Common myeloid progenitor, CD34-positive (primary cell): Measurements from ENCODE around the gene PAX8.

Experiments
- CTCF ChIA-PET: fragments of 350-600 bp; sonication (Branson Sonifier 250); formaldehyde crosslinking; loops from one replicate; lab custom pipeline; 2021; ENCODE audit warnings: antibody characterized with exemption; lab: Charles Lee
- POLR2A ChIA-PET: fragments of 350-600 bp; sonication (Branson Sonifier 250); formaldehyde crosslinking; loops from one replicate; lab custom pipeline; 2021; ENCODE audit warnings: antibody characterized with exemption; lab: Charles Lee
- DNase-seq, 3 donors: peaks; one replicate each; pipeline versions ENCODE4 v3.0.0 to v3.0.0-alpha.2; 2013
- H3K27ac ChIP-seq, 2 experiments: 1 replicate in 1 of 2; 2 replicates in 1 of 2; pipeline ENCODE4 v1.7.0; 2013; ENCODE audit warnings: inconsistent platforms in 2 of 2, low read length in 2 of 2, mild to moderate bottlenecking in 2 of 2, low read depth in 1 of 2, moderate library complexity in 1 of 2; ENCODE audit not compliant: severe bottlenecking in 2 of 2, insufficient read depth in 1 of 2, poor library complexity in 1 of 2
- H3K27me3 ChIP-seq, 5 experiments: replicated peaks in 2 of 5; 1 replicate in 3 of 5; 2 replicates in 2 of 5; pipeline versions ENCODE4 v1.6.1 to v1.7.0; 2013; ENCODE audit warnings: low read length in 4 of 5, mild to moderate bottlenecking in 2 of 5, moderate library complexity in 2 of 5, inconsistent platforms in 1 of 5; ENCODE audit not compliant: insufficient read depth in 5 of 5, control insufficient read depth in 4 of 5
- H3K36me3 ChIP-seq, 4 experiments: 1 replicate in 2 of 4; 2 replicates in 2 of 4; pipeline versions ENCODE4 v1.6.1 to v1.7.0; 2013; ENCODE audit warnings: low read length in 3 of 4, control low read depth in 1 of 4, mild to moderate bottlenecking in 1 of 4; ENCODE audit not compliant: control insufficient read depth in 4 of 4, insufficient read depth in 4 of 4
- H3K4me1 ChIP-seq, 4 experiments: 1 replicate in 3 of 4; 2 replicates in 1 of 4; pipeline versions ENCODE4 v1.6.1 to v1.7.1; 2013; ENCODE audit warnings: low read length in 3 of 4, mild to moderate bottlenecking in 3 of 4, control low read depth in 1 of 4, inconsistent platforms in 1 of 4, moderate library complexity in 1 of 4; ENCODE audit not compliant: control insufficient read depth in 4 of 4, insufficient read depth in 4 of 4; ENCODE audit errors: control extremely low read depth in 1 of 4
- H3K4me3 ChIP-seq, 7 experiments: 1 replicate in 4 of 7; 2 replicates in 3 of 7; pipeline versions ENCODE4 v1.5.1 to v1.7.0; 2013; ENCODE audit warnings: mild to moderate bottlenecking in 7 of 7, low read length in 6 of 7, moderate library complexity in 6 of 7, inconsistent platforms in 2 of 7, low read depth in 2 of 7, control low read depth in 1 of 7; ENCODE audit not compliant: insufficient read depth in 4 of 7, control insufficient read depth in 1 of 7; ENCODE audit errors: extremely low read depth in 1 of 7
- H3K9me3 ChIP-seq, 5 experiments: 1 replicate in 4 of 5; 2 replicates in 1 of 5; pipeline versions ENCODE4 v1.6.1 to v1.7.1; 2013; ENCODE audit warnings: low read length in 4 of 5, mild to moderate bottlenecking in 2 of 5, inconsistent platforms in 1 of 5, low read depth in 1 of 5, moderate library complexity in 1 of 5; ENCODE audit not compliant: control insufficient read depth in 4 of 5, insufficient read depth in 2 of 5; ENCODE audit errors: control extremely low read depth in 1 of 5
- WGBS: methylation state at CpG from one replicate; pipeline ENCODE4 v1.1.5; 2013; ENCODE audit not compliant: insufficient coverage; 5-methylcytosine and 5-hydroxymethylcytosine counted together

PAX8 gene

DNA sequence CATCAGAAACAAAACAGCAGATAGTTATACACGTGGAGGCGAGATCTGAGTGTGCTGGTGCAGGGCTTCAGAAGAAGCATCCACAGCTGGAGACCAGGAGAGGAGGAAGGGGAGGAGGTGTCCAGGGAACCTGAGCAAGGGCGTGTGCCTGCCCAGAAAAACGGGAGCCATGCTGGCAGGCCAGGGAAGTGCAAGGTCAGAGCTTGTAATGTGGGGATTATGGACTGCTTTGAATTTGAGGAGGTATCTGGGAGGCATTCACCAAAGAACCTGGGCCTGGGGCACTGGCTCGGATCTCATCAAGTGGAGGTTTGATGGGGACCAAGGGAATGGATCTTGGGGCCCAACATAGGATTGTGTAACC is 92.3 kb downstream of the PAX8 start:
- peaks cover 14 to 74% (median 46%) of the 10 kb centered on the region in 4 experiments for H3K36me3 ChIP-seq
- 98% methylated on average over 5 of the region's 5 CpGs for WGBS
- ChIA-PET CTCF (interaction anchor here (1.6 to 1.9 kb wide), 3 partner anchors 12 to 52 kb away, joined by 3 to 7 read pairs (median 5); no protein-coding TSS in a partner anchor), POLR2A (no interaction called here)
- no peaks in the 10 kb centered on the region for H3K9me3 ChIP-seq
- no peak overlapping the region for H3K27ac ChIP-seq
- no peak for DNase-seq
- H3K27me3 ChIP-seq, result no peaks in the 10 kb centered on the region
- H3K4me3 ChIP-seq, result no peak overlapping the region
- H3K4me1 ChIP-seq, result peaks cover 0 to 7% (median 7%) of the 10 kb centered on the region in 4 experiments

DNA sequence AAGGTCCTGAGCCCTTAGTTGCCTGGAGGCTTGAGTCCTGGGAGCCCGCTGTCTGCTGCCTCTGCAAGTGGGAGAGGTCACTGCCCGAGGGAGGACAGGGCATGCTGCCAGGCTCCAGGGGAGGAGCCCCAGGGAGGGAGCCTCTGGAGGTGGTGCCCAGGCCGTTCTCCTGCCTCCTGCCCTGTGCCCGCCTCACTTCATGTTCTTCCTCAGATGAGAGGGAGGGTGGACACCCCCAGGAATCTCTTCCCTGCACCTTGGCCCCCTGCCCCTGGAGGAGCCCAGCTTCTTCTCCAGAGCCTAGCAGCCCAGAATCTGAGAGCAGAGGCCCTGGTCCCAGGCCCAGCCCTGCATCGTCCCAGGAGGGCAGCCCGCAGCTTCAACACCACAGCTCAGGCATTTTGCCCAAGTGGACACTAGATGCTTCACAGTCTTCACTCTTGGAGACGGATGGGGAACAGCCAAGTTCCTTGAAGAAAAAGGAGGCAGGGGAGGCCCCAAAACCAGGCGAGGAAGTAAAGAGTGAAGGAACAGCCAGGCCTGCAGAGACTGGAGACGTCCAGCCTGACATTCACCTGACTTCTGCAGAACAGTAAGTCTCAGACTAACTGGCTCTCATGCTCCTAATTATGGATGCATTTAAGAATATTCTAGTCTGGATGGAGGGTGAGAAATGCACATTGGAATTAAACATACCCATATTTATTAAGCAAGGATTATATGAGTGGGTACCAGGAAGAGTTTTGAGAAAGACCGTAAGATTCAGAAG is 92.9 kb downstream of the PAX8 start:
- ChIA-PET CTCF (interaction anchor here (1.6 to 1.9 kb wide), 3 partner anchors 11 to 51 kb away, joined by 3 to 7 read pairs (median 5); no protein-coding TSS in a partner anchor), POLR2A (no interaction called here)
- Histone ChIP-seq H3K27ac (no peak overlapping the region), H3K36me3 (peaks cover 14 to 71% (median 43%) of the 10 kb centered on the region in 4 experiments), H3K27me3 (no peaks in the 10 kb centered on the region), H3K4me1 (peaks cover 0 to 13% (median 12%) of the 10 kb centered on the region in 4 experiments), H3K4me3 (no peak overlapping the region), H3K9me3 (no peaks in the 10 kb centered on the region)
- DNase-seq, result no peak
- 89% methylated on average over 9 of the region's 10 CpGs for WGBS

DNA sequence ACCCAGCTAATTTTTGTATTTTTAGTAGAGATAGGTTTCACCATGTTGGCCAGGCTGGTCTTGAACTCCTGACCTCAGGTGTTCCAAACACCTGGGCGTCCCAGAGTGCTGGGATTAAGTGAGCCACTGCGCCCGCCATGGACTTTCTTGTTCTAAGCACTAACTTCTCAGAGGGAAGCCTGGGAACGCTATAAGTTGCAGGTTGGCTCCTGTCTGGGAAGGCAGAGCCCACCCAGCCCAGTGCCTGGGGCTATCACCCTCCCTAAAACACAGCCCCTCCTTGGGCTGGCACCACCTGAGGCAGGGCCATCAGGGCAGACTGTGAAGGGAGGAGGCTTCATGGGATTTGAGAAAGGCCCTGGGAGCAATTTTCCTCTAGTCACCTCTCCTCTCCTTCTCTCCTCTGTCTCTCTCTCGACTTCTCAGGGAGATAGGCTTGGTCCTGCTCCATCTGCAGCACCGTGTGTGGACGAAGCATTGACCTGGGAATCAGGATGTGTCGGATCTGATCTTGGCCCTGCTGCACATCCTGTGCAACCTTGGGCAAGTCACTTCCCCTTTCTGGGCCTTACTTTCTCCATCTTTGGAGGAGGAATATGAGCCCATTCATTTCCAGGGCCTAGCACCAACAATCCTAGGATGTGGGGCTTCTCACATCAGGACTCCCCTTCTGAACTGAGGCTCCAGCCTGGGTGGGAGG is 94.0 kb downstream of the PAX8 start:
- peaks cover 0 to 25% (median 24%) of the 10 kb centered on the region in 4 experiments for H3K4me1 ChIP-seq
- no peaks in the 10 kb centered on the region for H3K9me3 ChIP-seq
- no peaks in the 10 kb centered on the region for H3K27me3 ChIP-seq
- no peak for DNase-seq
- peaks cover 14 to 73% (median 44%) of the 10 kb centered on the region in 4 experiments for H3K36me3 ChIP-seq
- WGBS, result 96% methylated on average over 5 of the region's 8 CpGs
- no peak overlapping the region for H3K4me3 ChIP-seq
- ChIA-PET POLR2A (no interaction called here), CTCF (interaction anchor here (0.6 to 7.3 kb wide), 5 partner anchors 10 to 50 kb away, joined by 3 to 66 read pairs (median 5); partner anchors contain the start of gene PSD4)
- no peak overlapping the region for H3K27ac ChIP-seq

DNA sequence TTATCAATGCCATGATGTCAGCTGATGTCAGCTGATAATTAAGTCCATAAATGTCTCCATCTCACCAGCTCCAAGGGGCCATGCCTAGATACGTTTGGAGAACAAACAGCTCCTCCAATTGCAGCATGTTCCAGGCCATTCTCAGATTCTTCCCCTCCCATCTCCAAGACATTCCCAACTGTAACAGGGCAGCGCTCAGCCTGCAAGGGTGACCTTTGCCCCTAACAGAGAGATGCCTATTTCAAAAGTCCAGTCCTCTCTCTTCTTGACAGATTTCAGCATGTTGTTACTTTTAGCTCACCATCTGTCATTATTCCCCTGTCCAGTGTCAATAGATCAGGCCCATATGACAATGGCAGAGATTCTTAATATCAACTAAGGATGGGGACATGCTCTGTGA is 95.0 kb downstream of the PAX8 start:
- WGBS, result 94% methylated on average over 2 of the region's 2 CpGs
- Histone ChIP-seq H3K4me1 (peaks cover 0 to 34% (median 32%) of the 10 kb centered on the region in 4 experiments), H3K4me3 (no peak overlapping the region), H3K27me3 (no peaks in the 10 kb centered on the region), H3K27ac (no peak overlapping the region), H3K36me3 (peaks cover 14 to 78% (median 44%) of the 10 kb centered on the region in 4 experiments), H3K9me3 (no peaks in the 10 kb centered on the region)
- ChIA-PET POLR2A (no interaction called here), CTCF (interaction anchor here (0.7 to 7.3 kb wide), 11 partner anchors 9 to 182 kb away, joined by 3 to 66 read pairs (median 5); partner anchors contain the start of gene PSD4)
- DNase-seq, result no peak

DNA sequence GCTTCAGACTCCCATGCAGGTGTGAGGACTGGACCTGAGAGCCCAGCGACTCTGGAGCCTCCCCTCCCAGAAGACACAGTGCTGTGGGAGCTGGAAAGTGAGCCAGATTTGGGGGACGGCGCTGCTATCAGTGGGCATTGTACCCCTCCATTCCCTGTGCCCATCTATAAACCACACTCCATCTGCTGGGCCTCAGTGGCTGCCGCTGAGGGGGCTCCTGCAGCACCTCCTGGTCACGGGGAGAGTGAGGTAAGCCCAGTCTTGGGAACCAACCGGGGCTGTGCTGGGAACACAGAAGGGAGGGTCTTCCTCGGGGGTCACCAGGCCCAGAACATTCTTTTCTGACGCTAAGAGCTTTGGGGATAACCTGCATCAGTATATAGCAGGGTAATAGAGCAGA is 95.5 kb downstream of the PAX8 start:
- no peaks in the 10 kb centered on the region for H3K27me3 ChIP-seq
- no peak overlapping the region for H3K4me3 ChIP-seq
- peaks cover 0 to 38% (median 33%) of the 10 kb centered on the region in 4 experiments for H3K4me1 ChIP-seq
- ChIA-PET POLR2A (no interaction called here), CTCF (interaction anchor here (0.8 to 7.3 kb wide), 13 partner anchors 9 to 103 kb away, joined by 3 to 66 read pairs (median 5); partner anchors contain the start of gene PSD4)
- DNase-seq, result no peak
- H3K36me3 ChIP-seq, result peaks cover 14 to 83% (median 44%) of the 10 kb centered on the region in 4 experiments
- 100% methylated on average over 4 of the region's 8 CpGs for WGBS
- H3K9me3 ChIP-seq, result no peaks in the 10 kb centered on the region
- H3K27ac ChIP-seq, result no peak overlapping the region

DNA sequence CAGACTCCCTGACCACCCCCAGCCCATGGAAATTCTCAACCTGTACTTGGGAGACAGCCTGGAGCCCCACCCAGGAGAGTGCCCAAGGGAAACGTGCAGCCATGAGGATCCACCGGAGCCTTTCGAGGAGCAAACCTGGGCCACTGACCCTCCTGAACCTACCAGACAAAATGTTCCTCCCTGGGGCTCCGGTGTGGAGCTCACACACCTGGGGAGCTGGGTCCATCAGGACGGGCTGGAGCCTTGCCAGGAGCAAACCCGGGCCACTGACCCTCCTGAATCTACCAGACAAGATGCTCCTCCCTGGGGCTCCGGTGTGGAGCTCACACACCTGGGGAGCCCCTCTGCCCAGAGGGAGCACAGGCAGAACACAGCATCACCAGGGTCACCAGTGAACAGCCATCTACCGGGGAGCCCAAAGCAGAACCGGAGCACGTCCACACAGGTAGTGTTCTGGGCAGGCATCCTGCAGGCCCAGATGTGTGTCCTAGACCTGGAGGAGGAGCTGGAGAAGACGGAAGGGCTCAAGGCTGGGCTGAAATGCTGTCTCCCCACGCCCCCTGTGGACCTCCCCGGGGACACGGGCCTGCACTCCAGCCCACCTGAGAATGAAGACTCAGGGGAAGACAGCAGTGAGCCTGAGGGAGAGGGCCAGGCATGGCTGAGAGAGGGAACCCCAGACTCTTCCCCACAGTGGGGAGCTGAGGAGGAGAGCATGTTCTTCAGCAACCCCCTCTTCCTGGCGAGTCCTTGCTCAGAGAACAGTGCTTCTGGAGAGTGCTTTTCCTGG is 96.1 kb downstream of the PAX8 start:
- POLR2A ChIA-PET, result no interaction called here
- Histone ChIP-seq H3K36me3 (peaks cover 14 to 83% (median 44%) of the 10 kb centered on the region in 4 experiments), H3K9me3 (no peaks in the 10 kb centered on the region), H3K27ac (no peak overlapping the region), H3K4me1 (peaks cover 0 to 38% (median 34%) of the 10 kb centered on the region in 4 experiments), H3K27me3 (no peaks in the 10 kb centered on the region), H3K4me3 (no peak overlapping the region)
- DNase-seq, result no peak
- WGBS, result 98% methylated on average over 14 of the region's 15 CpGs
- CTCF ChIA-PET, result interaction anchor here (0.8 to 7.3 kb wide), 15 partner anchors 8 to 102 kb away, joined by 3 to 66 read pairs (median 5); partner anchors contain the start of gene PSD4
